HG02938 (cell line): ENCODE results near the gene RAB9A.
"Not testable (repeated sequence)": the region's sequence is repeated elsewhere in the genome, so short reads cannot be mapped to it uniquely, and the experiment has no call there.

Experiments used
- ATAC-seq: cut with Tn5 transposase; IDR thresholded peaks from one replicate; pipeline ENCODE4 v1.9.1; 2021; ENCODE audit warnings: mild to moderate bottlenecking, moderate library complexity; ENCODE audit not compliant: unreplicated experiment

RAB9A gene

GRCh38 chrX:13669246-13669737, 19.6 kb upstream of the RAB9A start:
- ATAC-seq, result peak; percentile 70

- not testable (repeated sequence) for ATAC-seq
These were observed 19.2 kb upstream of the RAB9A start for GRCh38 chrX:13669755-13670154.

GRCh38 chrX:13670197-13670596, 18.7 kb upstream of the RAB9A start:
- no peak for ATAC-seq

GRCh38 chrX:13673016-13673415, 15.9 kb upstream of the RAB9A start:
- ATAC-seq, result no peak

GRCh38 chrX:13676885-13677284, 12.0 kb upstream of the RAB9A start:
- no peak for ATAC-seq

- not testable (repeated sequence) for ATAC-seq
These were observed 9.2 kb upstream of the RAB9A start for GRCh38 chrX:13679700-13680099.

GRCh38 chrX:13681595-13681994, 7.3 kb upstream of the RAB9A start:
- no peak for ATAC-seq

GRCh38 chrX:13684361-13684760, 4.6 kb upstream of the RAB9A start:
- ATAC-seq, result no peak

- ATAC-seq, result no peak
These were observed 3.7 kb upstream of the RAB9A start for GRCh38 chrX:13685126-13685763.

- ATAC-seq, result no peak
These were observed 1.7 kb upstream of the RAB9A start for GRCh38 chrX:13687203-13687602.

- no peak for ATAC-seq
These were observed 457 bp upstream of the RAB9A start for GRCh38 chrX:13688384-13688957.

GRCh38 chrX:13689741-13690211, 848 bp downstream of the RAB9A start:
- no peak for ATAC-seq

GRCh38 chrX:13690836-13691235, 1.9 kb downstream of the RAB9A start:
- no peak for ATAC-seq

- ATAC-seq, result no peak
These were observed 3.0 kb downstream of the RAB9A start for GRCh38 chrX:13691841-13692371.

- ATAC-seq, result no peak
These were observed 3.9 kb downstream of the RAB9A start for GRCh38 chrX:13692771-13693231.

GRCh38 chrX:13693341-13693961, 4.5 kb downstream of the RAB9A start:
- ATAC-seq, result no peak

- ATAC-seq, result no peak
These were observed 5.4 kb downstream of the RAB9A start for GRCh38 chrX:13694359-13694758.

GRCh38 chrX:13694983-13695382, 6.1 kb downstream of the RAB9A start:
- no peak for ATAC-seq

- ATAC-seq, result no peak
These were observed 6.7 kb downstream of the RAB9A start for GRCh38 chrX:13695601-13696115.

- peak; percentile 55 for ATAC-seq
These were observed 8.5 kb downstream of the RAB9A start for GRCh38 chrX:13697455-13697854.

- no peak for ATAC-seq
These were observed 9.0 kb downstream of the RAB9A start for GRCh38 chrX:13697976-13698375.

- ATAC-seq, result no peak
These were observed 9.5 kb downstream of the RAB9A start for GRCh38 chrX:13698432-13698831.
